22Rv1 (cell line): Measurements from ENCODE around the gene TCERG1L.

Source experiments
- H3K27ac ChIP-seq: fragments of 450-650 bp; 2 replicates; pipeline ENCODE4 v1.5.1; 2017
- CTCF ChIP-seq: fragments of 450-650 bp; IDR thresholded peaks from 2 replicates; pipeline ENCODE4 v1.5.1; 2017; ENCODE audit warnings: mild to moderate bottlenecking
- ZFX ChIP-seq: fragments of 450-650 bp; IDR thresholded peaks from 2 replicates; pipeline ENCODE4 v1.6.1; 2017; ENCODE audit warnings: antibody characterized with exemption, borderline replicate concordance

TCERG1L gene

GRCh38 chr10:131352765-131353290 lies 41.3 kb upstream of the TCERG1L start:
- TF ChIP-seq CTCF (no peak), ZFX (no peak)
- no peak overlapping the region for H3K27ac ChIP-seq

GRCh38 chr10:131350660-131351059 lies 39.1 kb upstream of the TCERG1L start:
- H3K27ac ChIP-seq = no peak overlapping the region
- TF ChIP-seq ZFX = no peak
- no peak for TF ChIP-seq CTCF

GRCh38 chr10:131350245-131350644 lies 38.7 kb upstream of the TCERG1L start:
- H3K27ac ChIP-seq = no peak overlapping the region
- TF ChIP-seq CTCF = no peak
- TF ChIP-seq ZFX = no peak

GRCh38 chr10:131346456-131346855 lies 34.9 kb upstream of the TCERG1L start:
- TF ChIP-seq CTCF (no peak), ZFX (no peak)
- no peak overlapping the region for H3K27ac ChIP-seq

- H3K27ac ChIP-seq = no peak overlapping the region
- TF ChIP-seq ZFX (no peak), CTCF (no peak)
These were observed 34.2 kb upstream of the TCERG1L start for GRCh38 chr10:131345691-131346090.

GRCh38 chr10:131344747-131345146 lies 33.2 kb upstream of the TCERG1L start:
- no peak overlapping the region for H3K27ac ChIP-seq
- TF ChIP-seq CTCF (no peak), ZFX (no peak)

- TF ChIP-seq CTCF (no peak), ZFX (no peak)
- no peak overlapping the region for H3K27ac ChIP-seq
These were observed 26.2 kb upstream of the TCERG1L start for GRCh38 chr10:131337741-131338140.
